Islet of Langerhans (tissue), 1 donor: ENCODE results near the gene ICOSLG.
"Not testable (repeated sequence)": the region's sequence is repeated elsewhere in the genome, so short reads cannot be mapped to it uniquely, and the experiment has no call there.

ENCODE experiments used
- FAIRE-seq: peaks from one replicate; lab custom pipeline; 2011; peaks lifted over from hg19 to GRCh38; lab: Jason Lieb, UNC

ICOSLG gene

GRCh38 chr21:44240842-44241241, at the start of gene ICOSLG:
ICOSLG (minus strand) TSS chr21:44240943; CDS start chr21:44240817, 126 bp downstream.
- not testable (repeated sequence) for FAIRE-seq

GRCh38 chr21:44289381-44290010, 48.8 kb upstream of the ICOSLG start:
- no peak for FAIRE-seq

- FAIRE-seq = no peak
These were observed 47.7 kb upstream of the ICOSLG start for GRCh38 chr21:44288251-44289110.

- no peak for FAIRE-seq
These were observed 46.2 kb upstream of the ICOSLG start for GRCh38 chr21:44286716-44287632.

- FAIRE-seq = no peak
These were observed 45.5 kb upstream of the ICOSLG start for GRCh38 chr21:44286086-44286715.

GRCh38 chr21:44285138-44285992, 44.6 kb upstream of the ICOSLG start, which contains the start of gene AIRE:
AIRE (plus strand) TSS chr21:44285876; CDS start chr21:44286007, 131 bp downstream.
- FAIRE-seq = no peak

GRCh38 chr21:44283948-44284347, 43.2 kb upstream of the ICOSLG start:
- FAIRE-seq = no peak

GRCh38 chr21:44283211-44283785, 42.6 kb upstream of the ICOSLG start:
- not testable (repeated sequence) for FAIRE-seq

GRCh38 chr21:44282370-44282769, 41.6 kb upstream of the ICOSLG start:
- no peak for FAIRE-seq

- no peak for FAIRE-seq
These were observed 41.1 kb upstream of the ICOSLG start for GRCh38 chr21:44281801-44282200.

GRCh38 chr21:44279354-44280260, 38.9 kb upstream of the ICOSLG start:
- FAIRE-seq = no peak

GRCh38 chr21:44275041-44275440, 34.3 kb upstream of the ICOSLG start:
- FAIRE-seq = no peak

GRCh38 chr21:44273046-44273445, 32.3 kb upstream of the ICOSLG start:
- FAIRE-seq = no peak

- FAIRE-seq = no peak
These were observed 31.6 kb upstream of the ICOSLG start for GRCh38 chr21:44272284-44272858.

GRCh38 chr21:44271558-44272283, 31.0 kb upstream of the ICOSLG start:
- FAIRE-seq = no peak

- FAIRE-seq = no peak
These were observed 28.3 kb upstream of the ICOSLG start for GRCh38 chr21:44269090-44269489.

- no peak for FAIRE-seq
These were observed 27.0 kb upstream of the ICOSLG start for GRCh38 chr21:44267655-44268142.

- FAIRE-seq = no peak
These were observed 25.1 kb upstream of the ICOSLG start for GRCh38 chr21:44265734-44266270.
